Astrocyte (in vitro differentiated cells and primary cell): ENCODE measurements around the gene DYNC1I1.

Experiments used
- CTCF ChIP-seq: IDR thresholded peaks from 2 replicates; pipeline ENCODE4 v1.5.1; 2011; ENCODE audit warnings: low read depth, mild to moderate bottlenecking, inconsistent platforms, low read length, moderate library complexity; ENCODE audit not compliant: insufficient read depth
- EZH2 ChIP-seq: IDR thresholded peaks from 2 replicates; pipeline ENCODE4 v1.6.1; 2012; ENCODE audit warnings: mild to moderate bottlenecking, low read length, inconsistent platforms; ENCODE audit not compliant: insufficient read depth

- TF ChIP-seq EZH2 = no peak
- TF ChIP-seq CTCF = no peak
Observed at GRCh38 chr7:95904099-95904498, 131.7 kb downstream of the DYNC1I1 start.
